GM18867 (cell line): Measurements from ENCODE around the gene UBA1.
A peak's percentile ranks its signal among the peaks of the same experiment; 100 is the strongest.

ENCODE experiments used
- ATAC-seq: cut with Tn5 transposase; IDR thresholded peaks from one replicate; pipeline ENCODE4 v1.9.1; 2021; ENCODE audit warnings: mild to moderate bottlenecking, moderate library complexity; ENCODE audit not compliant: unreplicated experiment

UBA1 gene

DNA sequence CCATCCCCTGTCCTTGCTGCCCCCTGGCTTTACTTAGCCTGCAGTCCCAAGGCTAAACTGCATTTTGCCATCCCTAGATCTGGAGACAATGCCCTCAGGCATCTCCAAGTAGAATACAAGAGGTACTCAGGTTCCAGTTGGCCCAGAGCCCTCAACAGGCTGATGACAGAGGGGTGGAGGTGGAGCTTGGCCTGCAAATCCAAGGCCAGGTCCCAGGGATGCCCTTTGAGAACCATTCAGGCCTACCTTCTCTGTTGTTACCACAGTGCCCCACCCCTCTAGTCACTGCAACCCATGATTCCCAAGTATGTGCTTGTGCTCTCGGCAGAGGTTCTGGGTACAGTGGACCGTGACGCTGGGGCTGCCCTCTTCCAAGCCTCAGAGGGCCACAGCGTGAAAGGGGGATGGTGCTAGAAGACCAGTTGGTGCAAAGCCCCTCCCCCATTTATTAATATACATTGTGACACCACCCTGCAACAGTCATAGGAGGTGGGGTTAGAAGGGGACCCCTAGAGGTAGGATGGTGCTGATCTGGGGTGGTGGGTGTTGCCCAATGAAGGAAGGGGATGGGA lies 6.4 kb upstream of the UBA1 start:
- no peak for ATAC-seq

DNA sequence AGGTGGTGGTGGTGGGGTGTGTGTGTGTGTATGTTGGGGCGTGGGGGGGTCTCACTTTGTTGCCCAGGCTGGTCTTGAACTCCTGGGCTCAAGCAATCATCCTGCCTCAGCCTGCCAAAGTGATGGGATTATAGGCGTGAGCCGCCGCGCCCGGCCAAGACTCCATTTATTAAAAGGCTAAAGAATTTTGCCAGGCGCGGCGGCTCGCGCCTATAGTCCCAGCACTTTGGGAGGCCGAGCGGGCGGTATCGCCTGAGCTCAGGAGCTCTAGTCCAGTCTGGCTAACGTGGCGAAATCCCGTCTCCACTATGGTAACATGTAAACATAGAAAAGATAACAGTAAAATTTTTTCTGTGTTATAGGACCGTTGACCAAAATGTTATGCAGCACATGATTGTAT lies 3.7 kb upstream of the UBA1 start:
- no peak for ATAC-seq

- ATAC-seq: peak; percentile 46
Measured at GRCh38 chrX:47190445-47191269, 3.0 kb upstream of the UBA1 start.

GRCh38 chrX:47191331-47191730 lies 2.3 kb upstream of the UBA1 start:
- no peak for ATAC-seq

DNA sequence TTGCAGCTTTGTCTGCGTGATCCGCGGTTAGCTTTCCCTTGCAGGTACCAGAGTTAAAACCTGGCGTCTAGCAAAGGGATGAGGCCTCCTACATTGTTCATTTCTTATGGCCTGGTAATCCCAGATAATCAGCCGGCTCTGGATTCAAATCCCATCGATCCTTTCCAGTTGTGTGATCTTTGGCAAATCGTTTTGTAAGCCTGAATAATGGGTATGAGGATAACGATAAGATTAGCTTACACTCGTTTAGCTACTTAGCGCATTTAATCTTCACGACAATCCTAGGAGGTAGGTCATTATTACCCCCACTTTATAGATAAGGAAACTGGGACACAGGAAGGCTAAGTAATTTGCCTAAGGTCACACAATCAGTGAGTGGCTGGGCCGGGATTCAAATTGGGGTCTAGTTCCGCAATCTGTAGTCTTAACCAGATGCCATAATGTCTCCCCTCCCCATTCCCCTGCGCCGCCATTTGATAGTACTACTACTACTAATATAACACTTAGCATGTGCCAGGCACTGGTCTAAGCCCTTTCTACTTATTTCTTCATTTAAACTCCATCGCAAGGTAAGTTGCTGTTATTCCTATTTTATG lies 1.7 kb upstream of the UBA1 start:
- no peak for ATAC-seq

DNA sequence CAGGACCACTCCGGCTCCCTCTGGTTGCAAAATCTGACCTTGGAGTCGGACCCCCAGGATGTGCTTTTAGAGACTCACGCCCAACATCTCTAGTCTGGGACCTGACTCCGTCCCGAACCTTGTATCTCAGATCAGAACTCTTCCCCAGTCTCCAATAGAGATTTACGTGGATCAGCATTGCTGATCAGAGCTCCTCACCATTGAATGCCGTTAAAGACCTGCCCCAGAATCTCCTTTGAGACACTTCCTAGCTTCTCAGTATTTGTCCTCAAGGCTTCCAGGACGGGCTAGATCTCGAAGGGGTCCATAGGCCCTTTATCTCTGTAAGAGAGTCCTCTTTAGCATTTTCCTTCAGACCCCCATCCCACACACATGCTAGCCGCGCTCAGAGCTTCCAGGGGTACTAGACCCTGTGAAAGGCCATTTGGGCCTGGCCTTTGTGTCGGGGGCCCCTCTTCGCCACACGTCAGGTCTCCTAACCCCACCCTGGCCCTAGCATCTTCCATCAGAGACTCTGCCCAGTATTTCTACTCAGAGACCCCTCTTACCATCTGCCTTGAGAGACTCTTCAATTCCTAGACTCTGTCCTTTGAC lies 662 bp downstream of the UBA1 start:
- no peak for ATAC-seq

DNA sequence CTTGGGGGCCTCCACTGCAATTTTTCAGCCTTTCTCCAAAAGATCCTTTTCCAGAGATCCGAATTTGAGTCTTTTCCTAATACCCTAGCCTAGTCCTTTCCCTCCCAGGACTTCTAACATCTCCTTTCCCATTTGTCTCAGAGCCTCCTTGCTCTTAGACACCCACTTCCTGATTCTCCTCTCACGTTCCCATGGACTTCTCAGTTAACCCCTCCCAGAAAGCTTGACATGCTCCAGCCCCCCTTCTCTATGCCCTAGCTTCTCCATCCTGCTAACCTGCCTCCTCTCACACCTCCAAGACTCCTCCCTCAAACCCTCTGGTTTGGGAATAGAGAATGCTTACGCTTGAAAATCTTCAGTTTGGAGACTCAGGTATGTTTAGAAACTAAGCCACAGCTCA lies 2.5 kb downstream of the UBA1 start:
- no peak for ATAC-seq

- no peak for ATAC-seq
Measured at GRCh38 chrX:47197526-47197925, 3.9 kb downstream of the UBA1 start.

GRCh38 chrX:47198026-47198686 lies 4.5 kb downstream of the UBA1 start:
- ATAC-seq: no peak

DNA sequence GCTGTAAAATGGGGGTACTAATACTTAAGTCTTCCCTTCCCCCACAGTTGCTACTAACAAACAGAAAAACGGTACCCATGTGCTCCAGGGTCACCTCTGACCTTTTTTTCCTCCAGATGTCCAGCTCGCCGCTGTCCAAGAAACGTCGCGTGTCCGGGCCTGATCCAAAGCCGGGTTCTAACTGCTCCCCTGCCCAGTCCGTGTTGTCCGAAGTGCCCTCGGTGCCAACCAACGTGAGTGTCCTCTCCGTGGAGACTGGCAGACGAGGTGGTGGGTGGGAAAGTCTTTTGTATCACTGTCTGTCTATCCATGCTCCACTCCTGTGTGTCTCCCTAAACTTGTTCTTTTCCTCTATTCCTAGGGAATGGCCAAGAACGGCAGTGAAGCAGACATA lies 5.1 kb downstream of the UBA1 start:
- no peak for ATAC-seq

GRCh38 chrX:47199286-47199685 lies 5.7 kb downstream of the UBA1 start:
- ATAC-seq: no peak

DNA sequence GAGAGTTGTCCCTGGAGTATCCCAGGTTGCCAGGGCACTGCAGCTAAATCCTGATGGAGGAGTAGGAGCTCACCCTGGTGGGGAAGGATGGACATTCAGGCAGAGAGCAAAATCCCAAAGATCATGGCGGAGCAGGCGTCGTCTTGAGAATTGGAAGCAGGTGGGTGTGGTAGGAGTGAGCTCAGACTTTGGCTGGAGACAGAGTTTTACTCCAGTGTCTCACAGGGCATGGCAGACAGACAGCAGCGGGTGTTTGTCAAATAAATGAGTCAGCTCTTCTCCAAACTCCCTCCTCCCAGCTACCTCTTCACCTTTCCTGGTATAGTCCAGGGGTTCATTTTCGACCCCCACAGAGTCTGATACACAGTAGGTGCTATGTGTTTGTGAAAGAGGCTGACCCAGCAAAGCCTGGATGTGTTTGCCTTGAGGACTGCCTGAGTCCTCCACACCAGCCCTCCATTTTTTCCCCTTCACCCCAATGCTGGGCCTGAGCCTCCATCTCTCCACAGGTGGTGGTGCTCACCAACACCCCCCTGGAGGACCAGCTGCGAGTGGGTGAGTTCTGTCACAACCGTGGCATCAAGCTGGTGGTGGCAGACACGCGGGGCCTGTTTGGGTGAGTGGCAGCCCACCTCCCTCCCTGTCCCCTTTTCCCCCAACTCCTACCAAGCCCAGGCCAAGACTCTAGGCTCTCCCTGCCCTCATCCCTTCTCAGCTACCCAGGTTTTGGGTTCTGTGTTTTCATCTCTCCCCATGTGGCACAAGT lies 6.9 kb downstream of the UBA1 start:
- no peak for ATAC-seq

DNA sequence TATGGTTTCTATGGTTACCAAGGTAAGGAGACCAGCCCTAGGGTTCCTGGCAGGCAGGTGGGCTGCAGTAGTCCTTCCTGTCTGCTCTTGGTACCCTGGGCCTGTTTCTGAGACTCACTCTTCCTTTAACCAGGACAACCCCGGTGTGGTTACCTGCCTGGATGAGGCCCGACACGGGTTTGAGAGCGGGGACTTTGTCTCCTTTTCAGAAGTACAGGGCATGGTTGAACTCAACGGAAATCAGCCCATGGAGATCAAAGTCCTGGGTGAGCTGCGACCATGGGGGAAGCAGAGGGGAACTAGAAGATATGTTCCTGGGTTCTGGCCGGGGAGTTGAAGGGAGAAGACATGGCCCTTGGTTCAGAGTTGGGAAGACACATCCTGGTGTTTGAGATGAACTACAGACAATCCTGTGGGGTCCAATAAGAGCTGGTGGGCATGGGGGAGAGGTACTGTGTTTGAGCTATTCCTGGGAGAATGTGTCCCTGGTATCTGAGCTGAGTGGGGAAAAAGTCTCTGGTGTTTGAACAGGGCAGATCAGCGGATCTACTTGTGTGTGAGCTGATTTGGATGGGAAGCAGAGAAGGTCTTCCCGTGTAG lies 7.8 kb downstream of the UBA1 start:
- ATAC-seq: no peak

DNA sequence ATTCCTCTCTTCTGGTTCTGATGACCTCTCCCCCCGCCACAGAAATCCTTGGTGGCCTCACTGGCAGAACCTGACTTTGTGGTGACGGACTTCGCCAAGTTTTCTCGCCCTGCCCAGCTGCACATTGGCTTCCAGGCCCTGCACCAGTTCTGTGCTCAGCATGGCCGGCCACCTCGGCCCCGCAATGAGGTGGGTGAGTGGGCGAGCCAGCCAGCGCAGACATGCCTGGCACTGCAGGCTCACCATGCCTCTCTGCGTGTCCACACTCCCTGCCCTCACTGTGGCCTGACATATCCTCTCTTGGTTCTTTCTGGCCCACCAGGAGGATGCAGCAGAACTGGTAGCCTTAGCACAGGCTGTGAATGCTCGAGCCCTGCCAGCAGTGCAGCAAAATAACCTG lies 8.7 kb downstream of the UBA1 start:
- ATAC-seq: no peak

DNA sequence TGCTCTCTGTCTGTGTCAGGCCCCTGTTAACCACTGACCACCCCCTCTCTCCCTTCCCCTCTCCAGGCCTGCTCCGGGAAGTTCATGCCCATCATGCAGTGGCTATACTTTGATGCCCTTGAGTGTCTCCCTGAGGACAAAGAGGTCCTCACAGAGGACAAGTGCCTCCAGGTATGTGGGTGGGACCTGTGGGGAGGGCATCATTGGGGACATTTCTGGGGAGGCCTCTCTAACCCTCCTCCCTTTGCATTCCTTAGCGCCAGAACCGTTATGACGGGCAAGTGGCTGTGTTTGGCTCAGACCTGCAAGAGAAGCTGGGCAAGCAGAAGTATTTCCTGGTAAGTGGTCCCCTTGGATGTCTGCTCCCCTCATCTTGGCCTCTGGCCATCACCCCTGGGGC lies 9.2 kb downstream of the UBA1 start:
- ATAC-seq: no peak

DNA sequence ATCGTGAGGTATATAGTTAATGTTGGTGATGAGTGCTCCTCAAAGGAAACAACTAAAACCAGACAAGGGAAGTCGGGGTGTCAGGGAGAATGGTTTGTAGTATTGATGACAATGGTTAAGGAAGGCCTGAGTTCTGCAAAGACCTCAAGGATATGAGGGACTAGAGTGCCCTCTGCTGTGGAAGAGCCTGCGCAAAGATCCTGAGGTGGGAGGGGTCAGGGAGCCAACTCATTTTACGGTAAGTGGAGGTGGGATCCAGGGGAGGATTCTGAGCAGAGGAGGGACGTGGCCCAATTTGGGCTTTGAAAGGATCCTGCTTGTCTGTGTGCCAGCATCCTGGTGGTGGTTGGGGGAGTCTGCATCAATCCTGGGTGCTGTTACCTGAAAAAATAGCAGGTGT lies 11.3 kb downstream of the UBA1 start:
- ATAC-seq: no peak

DNA sequence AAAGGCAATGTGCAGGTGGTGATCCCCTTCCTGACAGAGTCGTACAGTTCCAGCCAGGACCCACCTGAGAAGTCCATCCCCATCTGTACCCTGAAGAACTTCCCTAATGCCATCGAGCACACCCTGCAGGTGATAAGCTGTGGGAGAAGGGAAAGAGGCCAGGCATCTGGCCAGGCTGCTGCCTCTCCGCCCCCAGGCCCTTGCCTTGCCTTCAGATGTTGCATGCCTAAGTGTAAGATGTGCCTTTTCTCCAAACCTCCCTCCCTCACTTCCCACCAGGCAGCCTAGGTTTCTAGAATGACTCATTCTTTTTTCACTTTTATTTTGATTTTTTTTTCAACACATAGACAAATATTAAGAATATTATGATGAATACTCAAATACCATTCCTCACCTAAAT lies 12.7 kb downstream of the UBA1 start:
- no peak for ATAC-seq

GRCh38 chrX:47208108-47208507 lies 14.5 kb downstream of the UBA1 start:
- no peak for ATAC-seq

GRCh38 chrX:47209508-47210238 lies 16.0 kb downstream of the UBA1 start:
- no peak for ATAC-seq
